ENCODE results near the gene PTH.

PTH gene

GRCh38 chr11:13495929-13496328 lies at the start of gene PTH:
Gene PTH (minus strand): TSS chr11:13495997. CDS start chr11:13492855, 3,142 bp downstream.
- no peak for DNase-seq

- no peak for DNase-seq
Measured at GRCh38 chr11:13538044-13538443, 42.2 kb upstream of the PTH start.

GRCh38 chr11:13535819-13536218 lies 40.0 kb upstream of the PTH start:
- DNase-seq, result no peak

GRCh38 chr11:13534358-13534757 lies 38.6 kb upstream of the PTH start:
- DNase-seq, result no peak

- DNase-seq, result no peak
Measured at GRCh38 chr11:13525257-13525656, 29.5 kb upstream of the PTH start.

GRCh38 chr11:13503393-13503792 lies 7.6 kb upstream of the PTH start:
- no peak for DNase-seq

GRCh38 chr11:13502492-13502891 lies 6.7 kb upstream of the PTH start:
- DNase-seq, result no peak

GRCh38 chr11:13494051-13494450 lies 1.7 kb downstream of the PTH start:
- DNase-seq, result no peak

- DNase-seq, result no peak
Measured at GRCh38 chr11:13487661-13488030, 8.2 kb downstream of the PTH start.

GRCh38 chr11:13486926-13487660 lies 8.7 kb downstream of the PTH start:
- DNase-seq, result no peak

GRCh38 chr11:13480198-13480597 lies 15.6 kb downstream of the PTH start:
- DNase-seq, result no peak

- no peak for DNase-seq
Measured at GRCh38 chr11:13479688-13480087, 16.1 kb downstream of the PTH start.

GRCh38 chr11:13475091-13475490 lies 20.7 kb downstream of the PTH start:
- no peak for DNase-seq

GRCh38 chr11:13473013-13473722 lies 22.6 kb downstream of the PTH start:
- no peak for DNase-seq

GRCh38 chr11:13468750-13469149 lies 27.0 kb downstream of the PTH start:
- DNase-seq, result no peak

- DNase-seq, result peak in 1 of 2 experiments; percentile 4
Measured at GRCh38 chr11:13465909-13466371, 29.9 kb downstream of the PTH start.

- DNase-seq, result peak in 1 of 2 experiments; percentile 12
Measured at GRCh38 chr11:13463779-13464290, 32.0 kb downstream of the PTH start.

- DNase-seq, result peak; percentile 66 to 67
Measured at GRCh38 chr11:13462901-13463778, 32.7 kb downstream of the PTH start, which contains the start of gene BTBD10. Gene BTBD10 (minus strand): TSS chr11:13463222. CDS start chr11:13445124, 18,098 bp downstream.

GRCh38 chr11:13462311-13462900 lies 33.4 kb downstream of the PTH start:
- DNase-seq, result peak in 1 of 2 experiments; percentile 7

- no peak for DNase-seq
Measured at GRCh38 chr11:13461291-13461690, 34.5 kb downstream of the PTH start.

- no peak for DNase-seq
Measured at GRCh38 chr11:13450832-13451397, 44.9 kb downstream of the PTH start.

- no peak for DNase-seq
Measured at GRCh38 chr11:13449522-13449921, 46.3 kb downstream of the PTH start.

All from cerebellar nuclear complex (tissue), 1 donor.